A549 (cell line): ENCODE measurements around the gene HIVEP3. TPM values are rescaled to one million over a fixed set of nuclear protein-coding genes. Genes with fewer than 3 reads are reported as not detected.

ENCODE experiments used
- ATAC-seq, 2 experiments: fragments of 200-7000 bp in 1 of 2; fragments of >200 bp in 1 of 2; cut with Nextera tagmentation in 1 of 2; cut with Tn5 transposase in 1 of 2; 3 replicates each; pipeline versions ENCODE4 v1.8.0 to v1.9.1; 2018 to 2020; ENCODE audit warnings: mild to moderate bottlenecking in 1 of 2, moderate library complexity in 1 of 2
- CTCF ChIA-PET: fragments of 300-600 bp; sonication (Branson Sonifier 250); formaldehyde crosslinking; extraction: SDS; loops from one replicate; lab custom pipeline; 2021; ENCODE audit warnings: antibody characterized with exemption, inconsistent platforms; lab: Yijun Ruan, JAX
- POLR2A ChIA-PET: fragments of 350-600 bp; formaldehyde crosslinking; extraction: SDS; loops from one replicate; lab custom pipeline; 2021; ENCODE audit warnings: antibody characterized with exemption, inconsistent platforms; lab: Yijun Ruan, JAX
- DNase-seq, 2 experiments: peaks; one replicate each; pipeline versions ENCODE4 v3.0.0 to v3.0.0-alpha.2; 2011 to 2016; ENCODE audit warnings: low read depth in 1 of 2, low spot score in 1 of 2
- FAIRE-seq: peaks from 2 replicates; lab custom pipeline; 2011; peaks lifted over from hg19 to GRCh38; lab: Jason Lieb, UNC
- H3K27ac ChIP-seq, 2 experiments: fragments of >200 bp; sonication (Bioruptor Twin); formaldehyde crosslinking; 3 replicates each; pipeline ENCODE4 v1.5.1; 2016 to 2017
- H3K4me1 ChIP-seq: fragments of >200 bp; sonication (Bioruptor Twin); formaldehyde crosslinking; 3 replicates; pipeline ENCODE4 v1.6.1; 2016
- H3K4me2 ChIP-seq: fragments of >200 bp; sonication (Bioruptor Twin); formaldehyde crosslinking; 3 replicates; pipeline ENCODE4 v1.6.1; 2016
- H3K4me3 ChIP-seq: fragments of >200 bp; sonication (Bioruptor Twin); formaldehyde crosslinking; 3 replicates; pipeline ENCODE4 v1.5.1; 2016
- H3K9me3 ChIP-seq: fragments of >200 bp; sonication (Bioruptor Twin); formaldehyde crosslinking; 3 replicates; pipeline ENCODE4 v1.6.1; 2016
- CTCF ChIP-seq: fragments of >200 bp; sonication (Bioruptor Twin); formaldehyde crosslinking; IDR thresholded peaks from 3 replicates; pipeline ENCODE4 v1.5.1; 2016
- EHMT2 ChIP-seq: fragments of 200-600 bp; sonication (generic); IDR thresholded peaks from 2 replicates; pipeline ENCODE4 v1.6.1; 2016; ENCODE audit warnings: antibody characterized with exemption, low read depth, mild to moderate bottlenecking, moderate library complexity
- FOSL2 ChIP-seq, 2 experiments: fragments of 450-650 bp in 1 of 2; fragments of >200 bp in 1 of 2; sonication (Bioruptor Twin) in 1 of 2; formaldehyde crosslinking; IDR thresholded peaks; 2 replicates each; pipeline versions ENCODE4 v1.5.0 to v1.6.1; 2016 to 2020; ENCODE audit warnings: mild to moderate bottlenecking in 1 of 2, moderate library complexity in 1 of 2
- FOXS1 ChIP-seq: fragments of 250-450 bp; sonication (Bioruptor Pico); IDR thresholded peaks from 2 replicates; pipeline ENCODE4 v1.5.0; 2020; ENCODE audit warnings: mild to moderate bottlenecking, moderate library complexity
- MAX ChIP-seq: IDR thresholded peaks from 2 replicates; pipeline ENCODE4 v1.6.1; 2012
- PHF8 ChIP-seq: fragments of 200-600 bp; sonication (generic); IDR thresholded peaks from 2 replicates; pipeline ENCODE4 v1.6.1; 2016; ENCODE audit warnings: low read depth, mild to moderate bottlenecking, antibody characterized with exemption, moderate library complexity, borderline replicate concordance
- RAD21 ChIP-seq, 2 experiments: fragments of >200 bp in 1 of 2; sonication (Bioruptor Twin) in 1 of 2; formaldehyde crosslinking in 1 of 2; IDR thresholded peaks in 1 of 2; conservative IDR thresholded peaks in 1 of 2; 2 replicates in 1 of 2; 3 replicates in 1 of 2; pipeline ENCODE4 v1.6.1; 2012 to 2018; ENCODE audit warnings: inconsistent platforms in 1 of 2
- REST ChIP-seq: fragments of 200-600 bp; sonication (generic); IDR thresholded peaks from 2 replicates; pipeline ENCODE4 v1.6.1; 2016; ENCODE audit warnings: antibody characterized with exemption, mild to moderate bottlenecking, moderate library complexity
- SMC3 ChIP-seq: fragments of >200 bp; sonication (Bioruptor Twin); formaldehyde crosslinking; IDR thresholded peaks from 3 replicates; pipeline ENCODE4 v1.6.1; 2018; ENCODE audit warnings: inconsistent platforms
- TFCP2L1 ChIP-seq: fragments of 250-450 bp; sonication (Bioruptor Pico); IDR thresholded peaks from 2 replicates; pipeline ENCODE4 v1.5.0; 2021; ENCODE audit warnings: mild to moderate bottlenecking
- USF2 ChIP-seq: fragments of 450-650 bp; IDR thresholded peaks from 2 replicates; pipeline ENCODE4 v1.6.1; 2014; ENCODE audit warnings: antibody characterized with exemption
- ZNF302 ChIP-seq: fragments of 250-450 bp; sonication (Bioruptor Pico); IDR thresholded peaks from 2 replicates; pipeline ENCODE4 v1.9.0; 2021; ENCODE audit warnings: inconsistent platforms, mild to moderate bottlenecking, moderate library complexity
- ZSCAN20 ChIP-seq: fragments of 250-450 bp; sonication (Bioruptor Pico); IDR thresholded peaks from 2 replicates; pipeline ENCODE4 v1.8.0; 2022; ENCODE audit warnings: mild to moderate bottlenecking, moderate library complexity
- WGBS: methylation state at CpG from one replicate; pipeline ENCODE4 v1.1.6; 2017; ENCODE audit errors: missing lambda C conversion rate; 5-methylcytosine and 5-hydroxymethylcytosine counted together
- polyA plus RNA-seq, 4 experiments: library from polyadenylated mRNA; depleted of rRNA in 3 of 4; stranded (reverse); fragments of >200 nt; fragmentation: RNase III in 1 of 4; extraction: RNeasy Plus Mini Kit Qiagen cat#74134 plus additional on column Dnase treatment in 1 of 4; gene quantifications; 2 replicates in 3 of 4; 3 replicates in 1 of 4; pipeline ENCODE4 v1.2.3, GENCODE V29; 2011 to 2017

The HIVEP3 gene
- polyA plus RNA-seq, 2 of the 4 experiments (the other 2 are of a cell fraction): 1.5 to 2.0 TPM

- Histone ChIP-seq H3K4me3 (peak overlapping the region; percentile 40; the same call in 2 of the 3 replicates), H3K9me3 (no peaks in the 10 kb centered on the region), H3K4me2 (peak overlapping the region; percentile 97), H3K4me1 (peaks cover 12% of the 10 kb centered on the region), H3K27ac (peak overlapping the region; percentile 79 to 85)
- no peak for FAIRE-seq
- POLR2A ChIA-PET: no interaction called here
- peak; percentile 90 to 98 for ATAC-seq
- peak; percentile 68 to 76 for DNase-seq
- WGBS: 35% methylated on average over 24 of the region's 53 CpGs
- CTCF ChIA-PET: interaction anchor here (0.6 to 5.8 kb wide), 45 partner anchors 9 to 1498 kb away, joined by 3 to 32 read pairs (median 3); partner anchors contain the start of gene EDN2
- peak; percentile 57; the same call in 1 of the 2 replicates for TF ChIP-seq REST
- TF ChIP-seq RAD21 (conservative IDR thresholded peaks at IDR 0.05 in 1 of 2, IDR thresholded peaks at IDR 0.05 in 1 of 2): peak; percentile 46 to 65; a peak in 4 of 5 replicates
- TF ChIP-seq EHMT2: no peak
- peak; percentile 75 for TF ChIP-seq CTCF
- no peak for TF ChIP-seq FOSL2 (IDR thresholded peaks at IDR 0.05)
- TF ChIP-seq FOSL2 (CRISPR knock-in tag; IDR thresholded peaks at IDR 0.05): no peak
- no peak for TF ChIP-seq TFCP2L1
- peak; percentile 24; the same call in 1 of the 2 replicates for TF ChIP-seq MAX
- TF ChIP-seq PHF8: no peak
- peak; percentile 66 for TF ChIP-seq SMC3
- no peak for TF ChIP-seq ZNF302 (CRISPR knock-in tag)
These were observed 402.3 kb downstream of the HIVEP3 start for GRCh38 chr1:41516168-41517061.

- no peak for DNase-seq
- no peak for FAIRE-seq
- Histone ChIP-seq H3K27ac (peak overlapping the region; percentile 29 to 59; a peak in 3 of 6 replicates), H3K4me1 (peaks cover 12% of the 10 kb centered on the region), H3K4me2 (peak overlapping the region; percentile 97), H3K4me3 (no peak overlapping the region), H3K9me3 (no peaks in the 10 kb centered on the region)
- CTCF ChIA-PET: interaction anchor here (0.6 to 5.8 kb wide), 39 partner anchors 8 to 1499 kb away, joined by 3 to 32 read pairs (median 4); partner anchors contain the start of gene EDN2
- POLR2A ChIA-PET: no interaction called here
- peak in 1 of 2 experiments; percentile 8; a peak in 1 of 6 replicates for ATAC-seq
- 80% methylated on average over 1 of the region's 6 CpGs for WGBS
- TF ChIP-seq FOXS1 (no peak), RAD21 (conservative IDR thresholded peaks at IDR 0.05 in 1 of 2, IDR thresholded peaks at IDR 0.05 in 1 of 2) (no peak), ZSCAN20 (CRISPR knock-in tag) (no peak), USF2 (no peak)
These were observed 402.9 kb downstream of the HIVEP3 start for GRCh38 chr1:41515778-41516167.
